HG02798 (cell line): Measurements from ENCODE around the gene EFCAB8.
"Not testable (repeated sequence)": the region's sequence is repeated elsewhere in the genome, so short reads cannot be mapped to it uniquely, and the experiment has no call there.

Experiments used
- ATAC-seq: cut with Tn5 transposase; IDR thresholded peaks from one replicate; pipeline ENCODE4 v1.9.1; 2021; ENCODE audit warnings: mild to moderate bottlenecking; ENCODE audit not compliant: unreplicated experiment, poor library complexity

The EFCAB8 gene

GRCh38 chr20:32934580-32934979 lies 75.9 kb downstream of the EFCAB8 start:
- ATAC-seq = no peak

- no peak for ATAC-seq
These were observed 82.6 kb downstream of the EFCAB8 start for GRCh38 chr20:32941155-32941885.

- ATAC-seq = no peak
These were observed 84.8 kb downstream of the EFCAB8 start for GRCh38 chr20:32943490-32944052.

GRCh38 chr20:32945710-32946221 lies 87.0 kb downstream of the EFCAB8 start:
- no peak for ATAC-seq

- ATAC-seq = no peak
These were observed 87.9 kb downstream of the EFCAB8 start for GRCh38 chr20:32946629-32947028.

GRCh38 chr20:32950539-32950938 lies 91.8 kb downstream of the EFCAB8 start:
- not testable (repeated sequence) for ATAC-seq

- ATAC-seq = no peak
These were observed 98.7 kb downstream of the EFCAB8 start for GRCh38 chr20:32957459-32957858.

GRCh38 chr20:32958574-32958973 lies 99.9 kb downstream of the EFCAB8 start:
- no peak for ATAC-seq

- no peak for ATAC-seq
These were observed 100.9 kb downstream of the EFCAB8 start for GRCh38 chr20:32959351-32960221.

GRCh38 chr20:32960222-32960518 lies 101.4 kb downstream of the EFCAB8 start:
- no peak for ATAC-seq

GRCh38 chr20:32960849-32961731 lies 102.4 kb downstream of the EFCAB8 start:
- ATAC-seq = no peak

- no peak for ATAC-seq
These were observed 103.3 kb downstream of the EFCAB8 start for GRCh38 chr20:32962053-32962452.

- ATAC-seq = not testable (repeated sequence)
These were observed 103.9 kb downstream of the EFCAB8 start for GRCh38 chr20:32962646-32963045.

- no peak for ATAC-seq
These were observed 104.5 kb downstream of the EFCAB8 start for GRCh38 chr20:32963176-32963575.

GRCh38 chr20:32964575-32964974 lies 105.9 kb downstream of the EFCAB8 start:
- no peak for ATAC-seq

GRCh38 chr20:32965115-32965514 lies 106.4 kb downstream of the EFCAB8 start:
- ATAC-seq = no peak

GRCh38 chr20:32965581-32966373 lies 107.1 kb downstream of the EFCAB8 start:
- no peak for ATAC-seq

- ATAC-seq = no peak
These were observed 107.7 kb downstream of the EFCAB8 start for GRCh38 chr20:32966382-32966781.
